ENCODE results near the gene GNAT1. TPM values are rescaled to one million over a fixed set of nuclear protein-coding genes. Genes with fewer than 3 reads are reported as not detected.

The GNAT1 gene
- total and polyA plus RNA-seq, 2 of the 13 experiments (the other 11 are each of a cell fraction or from before 2014, with no cell fraction given), result 0.15 TPM; not detected in 1

DNA sequence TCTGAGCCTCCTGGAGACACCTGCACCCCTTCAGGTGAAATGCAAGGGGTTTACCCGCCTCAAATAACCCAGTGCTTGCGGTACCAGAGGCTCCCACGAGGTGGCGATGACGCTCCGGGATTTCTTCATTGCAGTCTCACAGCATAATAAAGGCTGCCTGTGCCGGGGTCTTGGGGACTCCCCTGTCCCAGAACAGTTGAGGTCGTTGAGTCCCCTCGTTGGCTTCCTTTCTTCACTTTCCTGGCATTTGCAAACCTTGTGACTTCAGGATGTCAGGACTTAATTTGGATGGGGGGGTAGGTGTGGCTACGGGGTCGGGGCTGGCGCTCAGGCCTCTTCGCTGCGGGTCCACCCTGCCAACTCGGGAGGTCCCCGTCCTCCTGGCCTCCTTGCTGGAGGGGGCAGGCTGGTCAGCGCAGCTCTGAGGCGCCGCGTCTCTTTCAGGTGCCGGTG is 1.3 kb downstream of the GNAT1 start:
- H2AFZ ChIP-seq (ENCODE audit: low read length), result no peak overlapping the region
- in situ Hi-C loops (cut with HindIII; ENCODE audit: extremely low pct_ligation_motif_present, low pct_unique_long_range_greater_than_20kb) (loop anchor here (5.0 to 10.0 kb wide), 2 partner anchors 35 to 82 kb away; partner anchors contain the start of gene LSMEM2), intact Hi-C loops (cut with micrococcal nuclease; ENCODE audit: unreplicated experiment) (loop anchor here (1.0 to 5.0 kb wide), 2 partner anchors 34 to 80 kb away; no protein-coding TSS in a partner anchor)
- H3K4me2 ChIP-seq (ENCODE audit: low read depth, low read length), result no peak overlapping the region
- DNase-seq (ENCODE audit: low spot score), result peak; percentile 54
- ATAC-seq, result no peak
- BruUV-seq (replicated peaks), result no TSS peak
- H3K4me3 ChIP-seq (replicated peaks in 1 of 3; ENCODE audit: insufficient read depth in 1 of 3, low read depth in 2 of 3, low read length in 3 of 3), result no peak overlapping the region
- no peak overlapping the region for H3K27ac ChIP-seq (ENCODE audit: extremely low read length, insufficient read depth, low read length)
- no peak overlapping the region for H3K9ac ChIP-seq (ENCODE audit: insufficient read depth, low read depth, low read length)
- ChIA-PET CTCF (ENCODE audit: low intra/inter-chr PET ratio, low total read pairs) (interaction anchor here (0.6 to 4.8 kb wide), 6 partner anchors 20 to 71 kb away, joined by 3 to 265 read pairs (median 8); no protein-coding TSS in a partner anchor), POLR2A (interaction anchor here (1.1 to 3.2 kb wide), 2 partner anchors 18 to 29 kb away, joined by 3 to 14 read pairs; no protein-coding TSS in a partner anchor)
- WGBS (ENCODE audit: low lambda C conversion rate), result 40% methylated on average over 16 of the region's 21 CpGs
- no peaks in the 10 kb centered on the region for H3K79me2 ChIP-seq (ENCODE audit: insufficient read depth, low read length)
- FAIRE-seq, result peak; percentile 12
- no peaks in the 10 kb centered on the region for H3K9me3 ChIP-seq (ENCODE audit: low read length)
- H3K4me1 ChIP-seq (ENCODE audit: insufficient read depth, low read length), result peaks cover 54% of the 10 kb centered on the region
- peaks cover 4% of the 10 kb centered on the region for H4K20me1 ChIP-seq (ENCODE audit: insufficient read depth, low read length)
- H3K27me3 ChIP-seq (ENCODE audit: control insufficient read depth in 1 of 2, insufficient read depth in 2 of 2, low read length in 2 of 2), result no peaks in the 10 kb centered on the region
- H3K36me3 ChIP-seq (replicated peaks in 1 of 2; ENCODE audit: control insufficient read depth in 1 of 2, insufficient read depth in 2 of 2, low read length in 2 of 2), result 0 out of 5 replicates have a peak, but pooled peaks cover 0 to 1% of the 10 kb centered on the region in 2 experiments
- TF ChIP-seq ZNF768 (CRISPR knock-in tag; IDR thresholded peaks at IDR 0.05) (0 out of 2 replicates have a peak, but pooled peaks have one; percentile 6), ZNF343 (CRISPR knock-in tag; IDR thresholded peaks at IDR 0.05) (0 out of 2 replicates have a peak, but pooled peaks have one; percentile 39), KDM2A (CRISPR knock-in tag; IDR thresholded peaks at IDR 0.05; ENCODE audit: borderline replicate concordance, low read depth) (peak; percentile 71; the same call in 1 of the 2 replicates), ZNF337 (CRISPR knock-in tag; IDR thresholded peaks at IDR 0.05; ENCODE audit: borderline replicate concordance, low read depth) (no peak), RAD21 (CRISPR knock-in tag; IDR thresholded peaks at IDR 0.05) (peak; percentile 94), XRCC5 (optimal IDR thresholded peaks at IDR 0.05; ENCODE audit: low read length) (peak; percentile 60), IRX3 (CRISPR knock-in tag; IDR thresholded peaks at IDR 0.05; ENCODE audit: borderline replicate concordance, low read depth) (no peak), ZNF777 (CRISPR knock-in tag; IDR thresholded peaks at IDR 0.05) (no peak), STAG1 (CRISPR knock-in tag; IDR thresholded peaks at IDR 0.05) (peak; percentile 97), MEIS1 (CRISPR knock-in tag; IDR thresholded peaks at IDR 0.05; ENCODE audit: borderline replicate concordance) (0 out of 2 replicates have a peak, but pooled peaks have one; percentile 37), ZNF543 (CRISPR knock-in tag; IDR thresholded peaks at IDR 0.05) (0 out of 2 replicates have a peak, but pooled peaks have one; percentile 43), SMC3 (IDR thresholded peaks at IDR 0.05; ENCODE audit: low read length) (peak; percentile 97), ZC3H13 (CRISPR knock-in tag; IDR thresholded peaks at IDR 0.05) (peak; percentile 62; the same call in 1 of the 2 replicates), NRL (CRISPR knock-in tag; IDR thresholded peaks at IDR 0.05; ENCODE audit: borderline replicate concordance) (peak; percentile 6; the same call in 1 of the 2 replicates)
- TF ChIP-seq, protein P1, sequence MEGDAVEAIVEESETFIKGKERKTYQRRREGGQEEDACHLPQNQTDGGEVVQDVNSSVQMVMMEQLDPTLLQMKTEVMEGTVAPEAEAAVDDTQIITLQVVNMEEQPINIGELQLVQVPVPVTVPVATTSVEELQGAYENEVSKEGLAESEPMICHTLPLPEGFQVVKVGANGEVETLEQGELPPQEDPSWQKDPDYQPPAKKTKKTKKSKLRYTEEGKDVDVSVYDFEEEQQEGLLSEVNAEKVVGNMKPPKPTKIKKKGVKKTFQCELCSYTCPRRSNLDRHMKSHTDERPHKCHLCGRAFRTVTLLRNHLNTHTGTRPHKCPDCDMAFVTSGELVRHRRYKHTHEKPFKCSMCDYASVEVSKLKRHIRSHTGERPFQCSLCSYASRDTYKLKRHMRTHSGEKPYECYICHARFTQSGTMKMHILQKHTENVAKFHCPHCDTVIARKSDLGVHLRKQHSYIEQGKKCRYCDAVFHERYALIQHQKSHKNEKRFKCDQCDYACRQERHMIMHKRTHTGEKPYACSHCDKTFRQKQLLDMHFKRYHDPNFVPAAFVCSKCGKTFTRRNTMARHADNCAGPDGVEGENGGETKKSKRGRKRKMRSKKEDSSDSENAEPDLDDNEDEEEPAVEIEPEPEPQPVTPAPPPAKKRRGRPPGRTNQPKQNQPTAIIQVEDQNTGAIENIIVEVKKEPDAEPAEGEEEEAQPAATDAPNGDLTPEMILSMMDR (CRISPR knock-in tag; IDR thresholded peaks at IDR 0.05), result peak; percentile 91
- TF ChIP-seq, protein P2, sequence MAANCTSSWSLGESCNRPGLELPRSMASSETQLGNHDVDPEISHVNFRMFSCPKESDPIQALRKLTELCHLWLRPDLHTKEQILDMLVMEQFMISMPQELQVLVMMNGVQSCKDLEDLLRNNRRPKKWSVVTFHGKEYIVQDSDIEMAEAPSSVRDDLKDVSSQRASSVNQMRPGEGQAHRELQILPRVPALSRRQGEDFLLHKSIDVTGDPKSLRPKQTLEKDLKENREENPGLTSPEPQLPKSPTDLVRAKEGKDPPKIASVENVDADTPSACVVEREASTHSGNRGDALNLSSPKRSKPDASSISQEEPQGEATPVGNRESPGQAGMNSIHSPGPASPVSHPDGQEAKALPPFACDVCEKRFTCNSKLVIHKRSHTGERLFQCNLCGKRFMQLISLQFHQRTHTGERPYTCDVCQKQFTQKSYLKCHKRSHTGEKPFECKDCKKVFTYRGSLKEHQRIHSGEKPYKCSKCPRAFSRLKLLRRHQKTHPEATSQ (CRISPR knock-in tag; IDR thresholded peaks at IDR 0.05; ENCODE audit: borderline replicate concordance), result no peak
- TF ChIP-seq, protein P3, sequence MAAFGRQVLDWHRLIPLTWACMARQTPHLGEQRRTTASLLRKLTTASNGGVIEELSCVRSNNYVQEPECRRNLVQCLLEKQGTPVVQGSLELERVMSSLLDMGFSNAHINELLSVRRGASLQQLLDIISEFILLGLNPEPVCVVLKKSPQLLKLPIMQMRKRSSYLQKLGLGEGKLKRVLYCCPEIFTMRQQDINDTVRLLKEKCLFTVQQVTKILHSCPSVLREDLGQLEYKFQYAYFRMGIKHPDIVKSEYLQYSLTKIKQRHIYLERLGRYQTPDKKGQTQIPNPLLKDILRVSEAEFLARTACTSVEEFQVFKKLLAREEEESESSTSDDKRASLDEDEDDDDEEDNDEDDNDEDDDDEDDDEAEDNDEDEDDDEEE (CRISPR knock-in tag; IDR thresholded peaks at IDR 0.05), result no peak
- TF ChIP-seq, protein P4, sequence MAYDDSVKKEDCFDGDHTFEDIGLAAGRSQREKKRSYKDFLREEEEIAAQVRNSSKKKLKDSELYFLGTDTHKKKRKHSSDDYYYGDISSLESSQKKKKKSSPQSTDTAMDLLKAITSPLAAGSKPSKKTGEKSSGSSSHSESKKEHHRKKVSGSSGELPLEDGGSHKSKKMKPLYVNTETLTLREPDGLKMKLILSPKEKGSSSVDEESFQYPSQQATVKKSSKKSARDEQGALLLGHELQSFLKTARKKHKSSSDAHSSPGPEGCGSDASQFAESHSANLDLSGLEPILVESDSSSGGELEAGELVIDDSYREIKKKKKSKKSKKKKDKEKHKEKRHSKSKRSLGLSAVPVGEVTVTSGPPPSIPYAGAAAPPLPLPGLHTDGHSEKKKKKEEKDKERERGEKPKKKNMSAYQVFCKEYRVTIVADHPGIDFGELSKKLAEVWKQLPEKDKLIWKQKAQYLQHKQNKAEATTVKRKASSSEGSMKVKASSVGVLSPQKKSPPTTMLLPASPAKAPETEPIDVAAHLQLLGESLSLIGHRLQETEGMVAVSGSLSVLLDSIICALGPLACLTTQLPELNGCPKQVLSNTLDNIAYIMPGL (CRISPR knock-in tag; IDR thresholded peaks at IDR 0.05; ENCODE audit: borderline replicate concordance in 1 of 2, low read depth in 1 of 2), result no peak

All from HepG2 (cell line).